HG03039 (cell line): ENCODE measurements around the gene PTGFRN.
"Not testable (repeated sequence)": the region's sequence is repeated elsewhere in the genome, so short reads cannot be mapped to it uniquely, and the experiment has no call there.

Source experiments
- ATAC-seq: cut with Tn5 transposase; IDR thresholded peaks from one replicate; pipeline ENCODE4 v1.9.1; 2021; ENCODE audit warnings: mild to moderate bottlenecking, moderate library complexity; ENCODE audit not compliant: unreplicated experiment

Gene PTGFRN

GRCh38 chr1:116909512-116910378, at the start of gene PTGFRN:
TSS of gene PTGFRN (plus strand) at chr1:116909916. CDS start at chr1:116910204, 288 bp downstream.
- ATAC-seq = no peak

DNA sequence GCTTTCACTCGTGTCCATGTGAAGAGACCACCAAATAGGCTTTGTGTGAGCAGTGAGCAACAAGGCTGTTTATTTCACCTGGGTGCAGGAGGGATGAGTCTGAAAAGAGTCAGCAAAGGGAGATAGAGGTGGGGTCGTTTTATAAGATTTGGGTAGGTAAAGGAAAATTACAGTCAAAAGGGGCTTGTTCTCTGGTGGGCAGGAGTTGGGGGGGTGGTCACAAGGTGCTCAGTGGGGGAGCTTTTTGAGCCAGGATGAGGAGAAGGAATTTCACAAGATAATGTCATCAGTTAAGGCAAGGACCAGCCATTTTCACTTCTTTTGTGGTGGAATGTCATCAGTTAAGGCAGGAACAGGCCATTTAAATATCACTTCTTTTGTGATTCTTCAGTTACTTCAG, 49.5 kb upstream of the PTGFRN start:
- not testable (repeated sequence) for ATAC-seq

DNA sequence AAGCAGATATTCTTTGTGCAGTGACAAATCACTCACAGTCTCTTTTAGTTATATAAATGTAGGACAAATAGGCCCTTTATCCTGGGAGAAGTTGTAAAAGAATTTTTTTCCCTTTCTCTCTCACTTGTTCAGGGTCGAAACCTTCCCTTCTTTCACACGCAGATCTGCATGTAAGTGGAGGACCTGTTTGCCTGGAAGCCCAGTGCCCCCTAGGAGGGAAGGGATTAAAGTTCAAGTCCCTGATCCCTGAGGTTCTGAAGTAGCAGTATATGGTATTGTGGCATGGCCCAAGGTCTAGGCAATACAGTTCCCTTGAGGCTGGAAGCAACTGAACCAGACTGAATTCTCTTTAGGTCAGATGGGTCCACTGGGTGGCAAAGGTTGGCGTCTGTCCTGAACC, 48.6 kb upstream of the PTGFRN start:
- no peak for ATAC-seq

- not testable (repeated sequence) for ATAC-seq
Measured at GRCh38 chr1:116863031-116863430, 46.7 kb upstream of the PTGFRN start.

GRCh38 chr1:116866478-116866877, 43.2 kb upstream of the PTGFRN start:
- not testable (repeated sequence) for ATAC-seq

GRCh38 chr1:116868385-116868784, 41.3 kb upstream of the PTGFRN start:
- ATAC-seq = no peak

DNA sequence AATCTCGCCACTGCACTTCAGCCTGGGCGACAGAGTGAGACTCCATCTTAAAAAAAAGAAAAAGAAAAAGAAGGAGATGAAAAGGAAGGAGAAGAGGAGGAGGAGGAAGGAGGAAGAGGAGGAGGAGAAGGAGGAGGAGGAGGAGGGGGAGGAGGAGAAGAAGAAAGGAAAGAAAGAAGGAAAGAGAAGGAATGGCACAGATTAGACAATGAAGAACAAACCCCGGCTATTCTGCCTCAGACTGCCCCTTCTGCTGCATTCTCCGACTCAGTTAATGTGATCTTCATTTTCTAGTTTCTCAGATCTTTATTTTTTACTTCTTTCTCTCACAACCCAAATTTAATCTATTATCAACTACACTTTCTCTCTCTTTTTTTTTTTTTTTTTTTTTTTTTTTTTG, 40.1 kb upstream of the PTGFRN start:
- no peak for ATAC-seq

DNA sequence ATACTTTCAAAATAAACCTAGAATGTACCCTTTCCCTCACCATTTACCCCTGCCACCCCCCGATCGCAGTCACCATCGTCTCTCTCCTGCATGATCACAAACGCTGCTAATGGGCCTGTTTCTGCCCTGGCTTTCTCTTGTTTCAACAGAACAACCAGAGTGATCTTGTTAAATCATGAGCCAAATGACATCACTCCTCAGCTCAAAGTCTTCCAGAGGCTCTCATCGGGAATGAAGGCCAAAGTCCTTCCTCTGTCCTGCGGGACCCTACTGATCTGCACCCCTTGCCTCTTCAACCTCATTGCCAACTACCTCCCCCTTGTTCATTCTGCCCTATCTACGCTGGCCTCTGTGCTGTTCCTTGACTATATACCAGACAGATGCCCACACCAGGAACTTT, 39.4 kb upstream of the PTGFRN start:
- ATAC-seq = no peak

DNA sequence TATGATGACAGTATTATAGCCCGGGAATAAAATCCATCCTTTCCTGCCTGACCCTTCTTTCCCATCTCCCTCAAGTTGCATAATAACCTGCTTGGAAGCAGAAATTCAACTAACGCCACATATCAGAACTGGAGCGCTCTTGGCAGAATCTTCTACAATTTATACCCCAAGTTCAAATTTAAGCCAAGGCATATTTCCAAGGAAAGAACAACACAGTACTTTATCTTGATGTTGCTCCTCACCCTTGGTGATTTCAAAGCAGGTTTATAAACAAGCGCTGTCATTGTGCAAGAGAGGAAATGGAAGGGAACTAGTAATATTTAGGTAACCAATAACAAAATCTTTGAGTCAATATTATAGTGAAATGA, 38.0 kb upstream of the PTGFRN start:
- no peak for ATAC-seq

- ATAC-seq = no peak
Measured at GRCh38 chr1:116873680-116874271, 35.9 kb upstream of the PTGFRN start.

DNA sequence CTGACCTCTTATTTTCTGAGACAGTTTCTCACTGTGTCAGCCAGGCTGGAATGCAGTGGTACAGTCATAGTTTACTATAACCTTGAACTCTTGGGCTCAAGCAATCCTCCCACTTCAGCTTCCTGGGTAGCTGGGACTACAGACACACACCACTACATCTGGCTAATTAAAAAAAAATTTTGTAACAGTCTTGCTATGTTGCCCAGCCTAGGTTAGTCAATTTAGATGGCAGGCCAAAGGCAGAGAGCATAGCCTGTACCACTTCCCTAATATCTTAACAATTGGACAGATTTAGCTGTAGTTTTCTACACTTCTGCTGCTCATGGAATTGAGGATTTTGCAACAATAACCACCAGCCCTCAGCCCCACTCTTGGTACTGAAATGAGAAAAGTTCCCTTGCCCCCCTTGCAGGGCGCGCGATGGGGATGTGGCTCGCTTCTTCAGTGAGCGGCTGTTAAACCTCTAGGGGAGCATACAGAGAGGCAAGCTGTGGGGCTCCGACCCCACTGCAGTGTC, 34.9 kb upstream of the PTGFRN start:
- ATAC-seq = no peak

DNA sequence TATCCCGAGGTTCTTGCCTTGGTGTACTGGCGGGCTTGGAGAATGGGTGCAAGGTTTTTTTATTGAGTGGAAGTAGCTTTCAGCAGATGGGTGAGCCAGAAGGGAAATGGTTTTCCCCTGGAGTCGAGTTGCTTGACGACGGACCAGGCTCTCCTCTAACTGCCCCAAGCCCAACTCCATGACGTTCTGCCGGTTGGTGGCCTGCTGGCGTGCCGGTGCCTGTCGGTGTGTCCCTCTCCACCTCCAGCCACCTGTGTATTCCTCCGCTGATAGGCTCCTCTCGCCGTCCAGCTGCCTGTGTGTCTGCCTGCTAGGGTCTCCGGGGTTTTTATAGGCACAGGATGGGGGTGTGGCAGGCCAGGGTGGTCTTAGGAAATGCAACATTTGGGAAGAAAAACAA, 34.3 kb upstream of the PTGFRN start:
- no peak for ATAC-seq

DNA sequence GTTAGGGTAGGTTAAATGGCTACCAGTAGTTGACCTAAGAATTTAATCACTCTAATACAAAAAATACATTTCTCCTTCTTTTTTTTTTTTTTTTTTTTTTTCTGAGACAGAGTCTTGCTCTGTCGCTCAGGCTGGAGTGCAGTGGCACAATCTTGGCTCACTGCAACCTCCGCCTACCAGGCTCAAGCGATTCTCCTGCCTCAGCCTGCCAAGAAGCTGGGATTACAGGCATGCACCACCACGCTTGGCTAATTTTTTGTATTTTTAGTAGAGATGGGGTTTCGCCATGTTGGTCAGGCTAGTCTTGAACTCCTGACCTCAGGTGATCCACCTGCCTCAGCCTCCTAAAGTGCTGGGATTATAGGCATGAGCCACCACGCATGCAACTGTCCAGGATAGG, 33.8 kb upstream of the PTGFRN start:
- ATAC-seq = not testable (repeated sequence)

GRCh38 chr1:116877141-116877818, 32.4 kb upstream of the PTGFRN start:
- ATAC-seq = no peak

DNA sequence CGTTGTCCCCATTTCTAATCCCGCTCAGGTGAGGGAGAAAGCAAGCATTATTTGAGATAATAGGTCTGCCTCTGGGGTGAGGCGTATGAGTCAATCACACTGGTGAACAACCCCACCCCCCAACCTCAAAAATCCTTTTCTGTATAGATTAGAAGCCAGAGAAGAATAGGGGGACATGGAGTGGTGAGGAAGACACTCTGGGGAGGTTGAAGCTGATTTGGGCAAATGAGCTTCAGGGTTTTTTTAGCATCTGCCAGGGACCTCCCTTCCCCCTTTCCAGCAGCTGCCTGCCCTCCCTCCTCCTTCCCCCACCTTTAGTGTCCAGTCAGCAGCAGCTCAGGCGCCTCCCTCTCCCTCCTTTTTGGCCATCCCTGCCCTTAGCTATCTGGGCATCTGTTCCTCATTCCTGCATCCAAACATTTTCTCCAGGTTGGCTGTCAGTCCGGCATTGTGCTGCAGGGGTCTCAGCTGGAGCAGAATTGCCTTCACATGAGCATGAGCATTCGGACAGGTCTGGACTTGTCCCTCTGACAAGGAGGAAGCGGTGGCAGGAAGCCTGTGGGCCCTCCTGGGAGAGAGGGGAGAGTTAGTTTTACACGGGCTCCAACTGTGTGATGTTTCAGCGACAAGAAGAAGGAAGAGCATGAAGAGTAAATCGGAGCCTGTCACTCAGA, 30.8 kb upstream of the PTGFRN start:
- no peak for ATAC-seq

- no peak for ATAC-seq
Measured at GRCh38 chr1:116879478-116880133, 30.1 kb upstream of the PTGFRN start.

- no peak for ATAC-seq
Measured at GRCh38 chr1:116880917-116881316, 28.8 kb upstream of the PTGFRN start.

- no peak for ATAC-seq
Measured at GRCh38 chr1:116881879-116882520, 27.7 kb upstream of the PTGFRN start.

- no peak for ATAC-seq
Measured at GRCh38 chr1:116882866-116883265, 26.9 kb upstream of the PTGFRN start.

DNA sequence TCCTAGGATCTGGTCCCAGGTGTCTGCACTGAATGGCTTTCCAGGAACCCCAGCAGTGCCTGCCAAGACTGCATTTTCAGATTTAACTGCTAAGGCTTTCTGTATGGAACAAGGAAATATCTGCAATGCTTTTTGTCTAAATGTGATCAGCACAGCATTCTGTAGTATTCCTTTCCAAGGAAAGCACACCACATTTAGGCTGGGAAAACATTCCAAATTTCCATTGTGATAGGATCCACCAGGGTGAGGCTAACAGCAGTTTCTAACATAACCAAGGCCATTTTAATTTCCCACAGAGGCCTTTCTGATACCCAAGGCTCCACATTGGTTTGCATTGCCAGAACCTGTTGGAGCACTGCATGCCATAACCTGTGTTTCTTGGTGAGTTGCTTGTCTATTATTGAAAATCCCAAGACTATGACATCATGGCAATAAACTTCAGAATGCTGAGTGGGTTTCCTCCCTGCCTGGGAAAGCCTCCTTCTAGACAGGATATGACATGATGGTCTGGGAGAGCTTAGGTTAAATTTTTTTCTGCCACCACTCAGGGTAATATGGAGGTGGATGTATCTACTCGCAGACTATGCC, 23.3 kb upstream of the PTGFRN start:
- no peak for ATAC-seq
